DMS 273 treated with DMSO at 0.1 percent for 48 hours (cell line): ENCODE measurements around the gene POU4F1.
A peak's percentile ranks its signal among the peaks of the same experiment; 100 is the strongest.
"Not testable (repeated sequence)": the region's sequence is repeated elsewhere in the genome, so short reads cannot be mapped to it uniquely, and the experiment has no call there.

ENCODE experiments used
- DNase-seq: peaks from one replicate; lab custom pipeline; 2025; lab: John Stamatoyannopoulos, UW

The POU4F1 gene, protein sequence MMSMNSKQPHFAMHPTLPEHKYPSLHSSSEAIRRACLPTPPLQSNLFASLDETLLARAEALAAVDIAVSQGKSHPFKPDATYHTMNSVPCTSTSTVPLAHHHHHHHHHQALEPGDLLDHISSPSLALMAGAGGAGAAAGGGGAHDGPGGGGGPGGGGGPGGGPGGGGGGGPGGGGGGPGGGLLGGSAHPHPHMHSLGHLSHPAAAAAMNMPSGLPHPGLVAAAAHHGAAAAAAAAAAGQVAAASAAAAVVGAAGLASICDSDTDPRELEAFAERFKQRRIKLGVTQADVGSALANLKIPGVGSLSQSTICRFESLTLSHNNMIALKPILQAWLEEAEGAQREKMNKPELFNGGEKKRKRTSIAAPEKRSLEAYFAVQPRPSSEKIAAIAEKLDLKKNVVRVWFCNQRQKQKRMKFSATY

DNA sequence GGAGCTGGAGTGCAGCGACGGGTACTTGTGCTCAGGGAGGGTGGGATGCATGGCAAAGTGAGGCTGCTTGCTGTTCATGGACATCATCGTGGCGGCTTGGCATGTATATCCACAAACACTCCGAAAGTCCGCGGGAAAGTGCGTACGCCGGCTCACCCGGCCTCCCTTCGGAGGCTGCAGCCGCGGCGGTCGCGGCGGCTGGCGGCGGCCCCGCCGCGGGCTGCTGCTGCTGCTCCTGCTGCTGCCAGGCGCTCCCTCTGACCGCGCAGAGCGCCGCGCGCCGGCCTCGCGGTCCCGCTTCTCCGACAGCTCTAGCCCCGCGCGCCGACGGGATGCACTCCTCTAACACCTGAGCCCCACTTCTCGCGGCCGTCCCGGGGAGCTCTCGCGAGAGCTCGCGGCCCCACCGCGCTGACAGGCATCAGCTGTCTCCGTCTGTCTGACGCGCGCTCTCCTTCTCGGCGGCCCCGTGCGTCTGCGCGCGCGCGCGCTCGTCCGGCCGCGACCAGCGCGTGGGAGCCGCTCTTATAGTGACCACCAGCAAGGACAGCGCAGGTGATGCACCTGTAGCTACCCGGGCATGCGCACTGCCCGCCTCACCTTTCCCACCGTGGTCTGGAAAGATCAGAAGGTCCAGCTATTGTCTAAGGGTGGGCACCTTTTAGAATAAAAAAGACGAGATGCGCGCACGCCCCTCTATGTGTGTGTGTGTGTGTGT lies at the start of gene POU4F1:
TSS of gene POU4F1 (minus strand) at position 313 of the 718 bp plus-strand sequence. CDS start at position 87, 226 bp downstream.
- peak; percentile 32 for DNase-seq

DNA sequence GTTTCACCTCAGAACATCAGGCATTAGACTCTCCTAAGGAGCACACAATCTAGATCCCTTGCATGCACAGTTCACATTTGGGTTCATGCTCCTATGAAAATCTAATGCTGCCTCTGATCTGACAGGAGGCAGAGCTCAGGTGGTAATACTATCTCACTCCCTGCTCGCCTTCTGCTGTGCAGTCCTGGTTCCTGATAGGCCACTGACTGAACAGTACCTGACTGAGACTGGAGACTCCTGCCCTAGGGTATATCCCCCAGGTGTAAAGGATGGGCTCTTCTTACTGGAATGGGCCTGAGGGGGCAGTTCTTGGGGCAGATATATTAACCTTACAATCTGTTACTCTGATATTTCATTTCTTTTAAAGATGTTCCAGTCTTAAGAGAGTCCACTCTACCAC lies 49.3 kb upstream of the POU4F1 start:
- DNase-seq = no peak

DNA sequence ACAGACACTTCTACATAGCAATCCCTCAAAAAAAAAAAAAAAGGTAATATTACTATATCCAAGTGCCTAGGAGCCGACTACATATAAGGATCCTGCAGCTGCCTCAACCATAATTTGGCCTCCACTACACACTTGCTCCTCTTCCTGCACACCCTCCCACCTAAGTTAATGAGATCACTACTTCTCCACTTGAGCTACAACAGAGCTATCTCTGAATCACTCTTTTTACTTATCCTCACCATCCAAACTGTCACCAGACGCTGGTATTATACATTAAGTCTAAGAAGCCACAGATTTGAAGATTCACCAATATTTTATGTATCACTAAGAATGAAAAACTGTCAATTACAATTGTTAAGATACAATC lies 47.3 kb upstream of the POU4F1 start:
- DNase-seq = no peak

DNA sequence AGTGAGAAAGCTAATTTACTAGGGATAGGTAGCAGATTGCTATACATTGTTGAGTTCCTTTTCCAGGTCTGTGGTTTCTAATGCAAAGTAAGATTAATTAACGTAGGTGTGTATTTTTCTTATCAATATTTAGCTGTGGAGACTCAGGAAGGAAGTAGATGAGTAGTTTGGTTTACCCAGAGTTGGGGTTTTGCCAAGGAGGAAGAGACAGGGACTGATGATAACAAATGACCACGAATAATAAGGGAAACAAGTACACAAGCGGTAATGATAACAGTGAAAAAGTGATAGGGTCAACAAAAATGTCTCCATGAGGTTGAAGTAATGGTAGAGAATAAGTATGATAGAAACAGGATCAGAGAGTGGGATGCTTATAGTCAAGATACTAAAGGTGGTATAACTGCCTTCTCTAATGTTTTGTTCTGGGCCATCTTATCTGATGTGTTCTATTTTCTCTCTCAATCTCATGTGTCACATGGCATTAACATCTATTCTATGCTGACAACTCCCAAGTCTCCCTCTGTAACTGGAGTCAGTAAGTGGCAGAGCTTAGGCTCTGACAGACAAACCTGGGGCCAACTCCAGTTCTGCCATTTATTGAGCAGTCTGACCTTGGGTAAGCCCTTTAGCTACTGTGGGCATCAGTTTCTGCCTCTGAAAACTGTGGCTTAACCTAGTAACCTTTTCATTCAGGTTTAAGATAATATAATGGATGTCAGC lies 46.8 kb upstream of the POU4F1 start:
- DNase-seq = no peak

- not testable (repeated sequence) for DNase-seq
Observed at GRCh38 chr13:78647109-78647678, 43.8 kb upstream of the POU4F1 start.

GRCh38 chr13:78638216-78638615 lies 34.9 kb upstream of the POU4F1 start:
- DNase-seq = no peak

- DNase-seq = no peak
Observed at GRCh38 chr13:78636495-78636894, 33.1 kb upstream of the POU4F1 start.

- no peak for DNase-seq
Observed at GRCh38 chr13:78632996-78633395, 29.6 kb upstream of the POU4F1 start.

- DNase-seq = no peak
Observed at GRCh38 chr13:78631077-78631476, 27.7 kb upstream of the POU4F1 start.

GRCh38 chr13:78630511-78630910 lies 27.2 kb upstream of the POU4F1 start:
- DNase-seq = no peak

- no peak for DNase-seq
Observed at GRCh38 chr13:78625384-78625783, 22.0 kb upstream of the POU4F1 start.

- no peak for DNase-seq
Observed at GRCh38 chr13:78623132-78623531, 19.8 kb upstream of the POU4F1 start.

- DNase-seq = no peak
Observed at GRCh38 chr13:78620936-78621470, 17.7 kb upstream of the POU4F1 start.

- DNase-seq = no peak
Observed at GRCh38 chr13:78618411-78618810, 15.1 kb upstream of the POU4F1 start.

DNA sequence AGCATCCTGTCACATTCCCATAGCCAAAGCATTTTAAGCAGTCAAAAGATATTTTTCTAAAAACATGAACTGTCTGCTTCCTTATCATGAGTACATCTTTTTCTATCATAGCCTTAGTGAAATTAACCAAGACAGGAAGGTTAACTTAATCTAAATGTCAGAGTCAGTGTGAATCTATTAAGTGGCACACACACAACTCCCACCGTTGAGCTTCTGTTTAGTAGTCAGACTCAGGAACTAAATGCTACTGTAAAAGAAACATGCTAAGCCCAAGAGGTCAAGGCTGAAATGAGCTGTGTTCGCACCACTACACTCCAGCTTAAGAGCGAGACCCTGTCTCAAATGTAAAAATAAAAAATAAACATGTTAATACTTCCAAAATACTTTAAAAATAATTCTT lies 7.7 kb upstream of the POU4F1 start:
- DNase-seq = no peak

- DNase-seq = no peak
Observed at GRCh38 chr13:78610381-78610883, 7.1 kb upstream of the POU4F1 start.

DNA sequence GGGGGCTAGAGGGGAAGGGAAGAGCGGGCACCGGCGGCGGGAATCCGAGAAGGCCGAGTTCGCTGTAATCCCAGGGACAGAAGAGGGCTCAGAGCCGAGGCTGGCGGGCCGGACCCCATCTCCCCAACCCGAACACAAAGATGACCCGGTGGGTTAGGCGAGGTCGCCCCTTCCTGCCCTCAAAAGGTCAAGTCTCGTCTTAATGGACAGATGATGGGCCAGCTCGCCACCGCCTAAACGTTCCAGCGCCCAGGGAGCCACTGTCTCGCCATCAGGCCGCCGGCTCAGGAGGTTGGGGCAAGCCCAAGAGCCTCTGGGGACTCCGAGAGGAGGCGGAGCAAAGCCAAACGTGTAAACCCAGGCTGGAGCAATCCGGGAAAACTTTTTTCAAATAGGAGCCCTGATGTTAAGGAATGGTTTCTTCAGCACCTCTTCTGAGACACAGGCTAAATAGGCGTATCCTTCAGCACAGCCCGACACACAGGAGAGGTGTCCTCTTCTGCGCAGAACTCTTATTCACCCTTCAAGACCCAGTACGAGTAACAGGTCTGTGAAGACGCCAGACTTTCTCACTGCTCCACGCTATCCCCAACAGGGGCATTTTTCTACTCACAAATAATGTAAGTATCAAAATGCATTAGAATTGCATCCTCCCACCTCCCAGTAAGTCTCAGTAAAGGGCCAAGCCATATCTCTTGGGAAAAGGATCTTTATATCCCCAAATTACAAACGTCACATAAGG lies 6.3 kb upstream of the POU4F1 start:
- no peak for DNase-seq

GRCh38 chr13:78608688-78609463 lies 5.5 kb upstream of the POU4F1 start:
- no peak for DNase-seq

- DNase-seq = no peak
Observed at GRCh38 chr13:78608252-78608687, 4.9 kb upstream of the POU4F1 start.
